ENCODE results near the gene NELFE. TPM values are rescaled to one million over a fixed set of nuclear protein-coding genes. Genes with fewer than 3 reads are reported as not detected.

Gene NELFE
- total RNA-seq, 1 donor from 2014 or later, result 47.7 TPM

DNA sequence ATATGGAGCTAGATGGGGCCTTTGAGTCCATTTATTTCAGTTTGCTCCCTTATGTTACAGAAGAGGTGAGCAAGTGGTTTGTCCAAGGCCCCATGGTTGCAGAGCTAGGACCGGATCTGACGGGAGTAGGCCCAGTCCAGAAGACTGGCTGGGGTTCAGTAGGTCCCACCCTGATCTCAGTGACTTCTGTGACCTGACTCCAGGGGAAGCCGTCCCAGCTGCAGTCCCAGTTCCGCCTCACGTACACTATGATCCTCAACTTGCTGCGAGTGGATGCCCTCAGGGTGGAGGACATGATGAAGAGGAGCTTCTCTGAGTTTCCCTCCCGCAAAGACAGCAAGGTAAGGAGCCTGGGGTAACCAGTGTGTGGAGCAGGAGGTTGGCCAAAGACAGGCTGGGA, 7.7 kb upstream of the NELFE start:
- H3K4me3 Mint-ChIP-seq (ENCODE audit: unreplicated experiment), result no peak overlapping the region
- DNase-seq (ENCODE audit: low read depth) (no peak), FAIRE-seq (no peak)
- H4K20me1 ChIP-seq (ENCODE audit: insufficient read depth, low read length), result peaks cover 15% of the 10 kb centered on the region
- no peaks in the 10 kb centered on the region for H3K9me3 Mint-ChIP-seq (ENCODE audit: unreplicated experiment)
- no peaks in the 10 kb centered on the region for H3K9me3 ChIP-seq (ENCODE audit: insufficient read depth, low read depth, low read length)
- H3K27me3 Mint-ChIP-seq (ENCODE audit: low read depth, unreplicated experiment), result no peaks in the 10 kb centered on the region
- H3K36me3 ChIP-seq (ENCODE audit: insufficient read depth, low read length), result peaks cover 20% of the 10 kb centered on the region
- no peaks in the 10 kb centered on the region for H3K27me3 ChIP-seq (ENCODE audit: insufficient read depth, low read length)
- H3K4me2 ChIP-seq (ENCODE audit: low read length), result no peak overlapping the region
- peaks cover 34% of the 10 kb centered on the region for H3K36me3 Mint-ChIP-seq (ENCODE audit: low read depth, unreplicated experiment)
- H3K79me2 ChIP-seq (ENCODE audit: insufficient read depth, low read length), result peaks cover 19% of the 10 kb centered on the region
- TF ChIP-seq EZH2 (IDR thresholded peaks at IDR 0.05; ENCODE audit: insufficient read depth, low read length), result no peak
- TF ChIP-seq, protein P1, sequence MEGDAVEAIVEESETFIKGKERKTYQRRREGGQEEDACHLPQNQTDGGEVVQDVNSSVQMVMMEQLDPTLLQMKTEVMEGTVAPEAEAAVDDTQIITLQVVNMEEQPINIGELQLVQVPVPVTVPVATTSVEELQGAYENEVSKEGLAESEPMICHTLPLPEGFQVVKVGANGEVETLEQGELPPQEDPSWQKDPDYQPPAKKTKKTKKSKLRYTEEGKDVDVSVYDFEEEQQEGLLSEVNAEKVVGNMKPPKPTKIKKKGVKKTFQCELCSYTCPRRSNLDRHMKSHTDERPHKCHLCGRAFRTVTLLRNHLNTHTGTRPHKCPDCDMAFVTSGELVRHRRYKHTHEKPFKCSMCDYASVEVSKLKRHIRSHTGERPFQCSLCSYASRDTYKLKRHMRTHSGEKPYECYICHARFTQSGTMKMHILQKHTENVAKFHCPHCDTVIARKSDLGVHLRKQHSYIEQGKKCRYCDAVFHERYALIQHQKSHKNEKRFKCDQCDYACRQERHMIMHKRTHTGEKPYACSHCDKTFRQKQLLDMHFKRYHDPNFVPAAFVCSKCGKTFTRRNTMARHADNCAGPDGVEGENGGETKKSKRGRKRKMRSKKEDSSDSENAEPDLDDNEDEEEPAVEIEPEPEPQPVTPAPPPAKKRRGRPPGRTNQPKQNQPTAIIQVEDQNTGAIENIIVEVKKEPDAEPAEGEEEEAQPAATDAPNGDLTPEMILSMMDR (IDR thresholded peaks at IDR 0.05; ENCODE audit: insufficient read depth, low read depth, low read length), result no peak
- H3K4me3 ChIP-seq (ENCODE audit: insufficient read depth, low read depth, low read length), result no peak overlapping the region
- H3K27ac Mint-ChIP-seq (ENCODE audit: unreplicated experiment), result no peak overlapping the region
- peaks cover 26% of the 10 kb centered on the region for H3K4me1 ChIP-seq (ENCODE audit: insufficient read depth, low read length)
- H3K27ac ChIP-seq (ENCODE audit: low read depth, low read length), result no peak overlapping the region
- no peak overlapping the region for H3K9ac ChIP-seq (ENCODE audit: low read length)
- H3K4me1 Mint-ChIP-seq (ENCODE audit: low read depth, unreplicated experiment), result peaks cover 9% of the 10 kb centered on the region
- H2AFZ ChIP-seq (ENCODE audit: low read depth, low read length), result no peak overlapping the region

DNA sequence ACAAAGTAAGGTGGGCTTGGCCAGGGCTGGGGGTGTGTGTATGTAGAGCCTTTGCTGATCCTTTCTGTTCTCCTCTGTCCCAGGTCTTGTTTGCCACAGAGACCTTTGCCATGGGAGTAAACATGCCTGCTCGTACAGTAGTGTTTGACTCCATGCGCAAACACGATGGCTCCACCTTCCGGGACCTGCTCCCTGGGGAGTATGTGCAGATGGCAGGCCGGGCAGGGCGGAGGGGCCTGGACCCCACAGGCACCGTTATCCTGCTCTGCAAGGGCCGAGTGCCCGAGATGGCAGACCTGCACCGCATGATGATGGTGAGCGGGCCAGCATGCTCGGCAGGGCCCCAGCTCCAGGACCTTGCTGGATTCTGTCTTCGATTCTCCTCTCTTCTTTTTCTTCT, 6.9 kb upstream of the NELFE start:
- H2AFZ ChIP-seq (ENCODE audit: low read depth, low read length), result no peak overlapping the region
- no peak overlapping the region for H3K4me2 ChIP-seq (ENCODE audit: low read length)
- DNase-seq (ENCODE audit: low read depth) (no peak), FAIRE-seq (no peak)
- no peaks in the 10 kb centered on the region for H3K27me3 ChIP-seq (ENCODE audit: insufficient read depth, low read length)
- no peaks in the 10 kb centered on the region for H3K9me3 ChIP-seq (ENCODE audit: insufficient read depth, low read depth, low read length)
- peaks cover 15% of the 10 kb centered on the region for H4K20me1 ChIP-seq (ENCODE audit: insufficient read depth, low read length)
- H3K4me1 Mint-ChIP-seq (ENCODE audit: low read depth, unreplicated experiment), result peaks cover 9% of the 10 kb centered on the region
- H3K4me1 ChIP-seq (ENCODE audit: insufficient read depth, low read length), result peaks cover 18% of the 10 kb centered on the region
- TF ChIP-seq, protein P1 (IDR thresholded peaks at IDR 0.05; ENCODE audit: insufficient read depth, low read depth, low read length), result no peak
- no peak for TF ChIP-seq EZH2 (IDR thresholded peaks at IDR 0.05; ENCODE audit: insufficient read depth, low read length)
- peaks cover 23% of the 10 kb centered on the region for H3K36me3 ChIP-seq (ENCODE audit: insufficient read depth, low read length)
- H3K9me3 Mint-ChIP-seq (ENCODE audit: unreplicated experiment), result no peaks in the 10 kb centered on the region
- H3K79me2 ChIP-seq (ENCODE audit: insufficient read depth, low read length), result peaks cover 14% of the 10 kb centered on the region
- no peak overlapping the region for H3K9ac ChIP-seq (ENCODE audit: low read length)
- no peak overlapping the region for H3K27ac ChIP-seq (ENCODE audit: low read depth, low read length)
- no peak overlapping the region for H3K4me3 Mint-ChIP-seq (ENCODE audit: unreplicated experiment)
- no peak overlapping the region for H3K4me3 ChIP-seq (ENCODE audit: insufficient read depth, low read depth, low read length)
- peaks cover 34% of the 10 kb centered on the region for H3K36me3 Mint-ChIP-seq (ENCODE audit: low read depth, unreplicated experiment)
- H3K27ac Mint-ChIP-seq (ENCODE audit: unreplicated experiment), result no peak overlapping the region
- no peaks in the 10 kb centered on the region for H3K27me3 Mint-ChIP-seq (ENCODE audit: low read depth, unreplicated experiment)

DNA sequence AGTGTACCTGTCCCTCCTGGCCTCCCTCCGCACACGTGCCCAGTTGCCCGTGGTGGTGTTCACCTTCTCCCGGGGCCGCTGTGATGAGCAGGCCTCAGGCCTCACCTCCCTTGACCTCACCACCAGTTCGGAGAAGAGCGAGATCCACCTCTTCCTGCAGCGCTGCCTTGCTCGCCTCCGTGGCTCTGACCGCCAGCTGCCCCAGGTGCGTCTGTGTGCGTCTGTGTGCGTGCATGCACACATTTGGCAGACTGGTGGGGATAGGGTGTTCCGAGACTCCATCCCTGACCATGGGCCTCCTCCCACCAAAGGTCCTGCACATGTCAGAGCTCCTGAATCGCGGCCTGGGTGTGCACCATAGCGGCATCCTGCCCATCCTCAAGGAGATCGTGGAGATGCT, 5.2 kb upstream of the NELFE start:
- peaks cover 4% of the 10 kb centered on the region for H4K20me1 ChIP-seq (ENCODE audit: insufficient read depth, low read length)
- Mint-ChIP-seq H3K27ac (ENCODE audit: unreplicated experiment) (no peak overlapping the region), H3K4me1 (ENCODE audit: low read depth, unreplicated experiment) (peaks cover 6% of the 10 kb centered on the region), H3K4me3 (ENCODE audit: unreplicated experiment) (no peak overlapping the region), H3K9me3 (ENCODE audit: unreplicated experiment) (no peaks in the 10 kb centered on the region), H3K36me3 (ENCODE audit: low read depth, unreplicated experiment) (peaks cover 29% of the 10 kb centered on the region), H3K27me3 (ENCODE audit: low read depth, unreplicated experiment) (no peaks in the 10 kb centered on the region)
- peaks cover 20% of the 10 kb centered on the region for H3K36me3 ChIP-seq (ENCODE audit: insufficient read depth, low read length)
- no peak overlapping the region for H2AFZ ChIP-seq (ENCODE audit: low read depth, low read length)
- H3K4me2 ChIP-seq (ENCODE audit: low read length), result no peak overlapping the region
- TF ChIP-seq EZH2 (IDR thresholded peaks at IDR 0.05; ENCODE audit: insufficient read depth, low read length), result no peak
- TF ChIP-seq, protein P1 (IDR thresholded peaks at IDR 0.05; ENCODE audit: insufficient read depth, low read depth, low read length), result no peak
- DNase-seq (ENCODE audit: low read depth) (no peak), FAIRE-seq (no peak)
- H3K4me3 ChIP-seq (ENCODE audit: insufficient read depth, low read depth, low read length), result no peak overlapping the region
- H3K4me1 ChIP-seq (ENCODE audit: insufficient read depth, low read length), result peaks cover 10% of the 10 kb centered on the region
- no peak overlapping the region for H3K9ac ChIP-seq (ENCODE audit: low read length)
- H3K27ac ChIP-seq (ENCODE audit: low read depth, low read length), result no peak overlapping the region
- H3K27me3 ChIP-seq (ENCODE audit: insufficient read depth, low read length), result no peaks in the 10 kb centered on the region
- H3K79me2 ChIP-seq (ENCODE audit: insufficient read depth, low read length), result peaks cover 19% of the 10 kb centered on the region
- H3K9me3 ChIP-seq (ENCODE audit: insufficient read depth, low read depth, low read length), result no peaks in the 10 kb centered on the region

Measured in astrocyte (in vitro differentiated cells and primary cell).